Gastrocnemius medialis (tissue), 4 donors: Measurements from ENCODE around the gene ARVCF. TPM values are rescaled to one million over a fixed set of nuclear protein-coding genes. Genes with fewer than 3 reads are reported as not detected.

Source experiments
- ATAC-seq, 2 donors: fragments of 150-250 bp; one replicate each; pipeline ENCODE4 v1.9.1; 2016
- DNase-seq, 2 donors: peaks; one replicate each; pipeline ENCODE4 v3.0.0-alpha.2; 2019
- H3K27ac ChIP-seq, 4 donors: fragments of 200-600 bp; sonication (generic); 1 replicate in 1 of 4; 2 replicates in 3 of 4; pipeline ENCODE4 v1.5.1; 2016 to 2018; ENCODE audit warnings: mild to moderate bottlenecking in 2 of 4, moderate library complexity in 1 of 4
- H3K27me3 ChIP-seq, 3 donors: fragments of 200-600 bp; sonication (generic) in 2 of 3; 1 replicate in 1 of 3; 2 replicates in 2 of 3; pipeline versions ENCODE4 v1.5.1 to v1.6.0; 2016 to 2019; ENCODE audit warnings: mild to moderate bottlenecking in 1 of 3, moderate library complexity in 1 of 3
- H3K36me3 ChIP-seq, 2 donors: fragments of 200-600 bp; sonication (generic) in 1 of 2; one replicate each; pipeline ENCODE4 v1.5.1; 2017 to 2018
- H3K4me1 ChIP-seq, 2 donors: fragments of 200-600 bp; sonication (generic) in 1 of 2; one replicate each; pipeline ENCODE4 v1.5.1; 2016 to 2017; ENCODE audit warnings: mild to moderate bottlenecking in 2 of 2
- H3K4me3 ChIP-seq, 4 donors: fragments of 200-600 bp; sonication (generic) in 3 of 4; 1 replicate in 1 of 4; 2 replicates in 3 of 4; pipeline ENCODE4 v1.5.1; 2016 to 2019; ENCODE audit warnings: mild to moderate bottlenecking in 2 of 4
- H3K9me3 ChIP-seq, 3 donors: fragments of 200-600 bp; sonication (generic) in 2 of 3; 1 replicate in 1 of 3; 2 replicates in 2 of 3; pipeline ENCODE4 v1.5.1; 2016 to 2019
- CTCF ChIP-seq, 5 experiments: fragments of 450-650 bp in 3 of 5; fragments of 200-600 bp in 2 of 5; sonication (generic) in 2 of 5; IDR thresholded peaks in 4 of 5; conservative IDR thresholded peaks in 1 of 5; 1 replicate in 4 of 5; 2 replicates in 1 of 5; pipeline ENCODE4 v1.5.1; 2016 to 2019; ENCODE audit warnings: antibody characterized with exemption in 5 of 5, mild to moderate bottlenecking in 3 of 5, moderate library complexity in 3 of 5
- POLR2A ChIP-seq, 2 donors: fragments of 450-650 bp; IDR thresholded peaks; one replicate each; pipeline ENCODE4 v1.6.1; 2017; ENCODE audit warnings: antibody characterized with exemption in 2 of 2, mild to moderate bottlenecking in 2 of 2, moderate library complexity in 2 of 2
- in situ Hi-C, 4 donors: fragments of 200-750 bp; cut with MboI; loops; one replicate each; pipeline versions ENCODE4 v1.15.0 to v1.8.0; 2017; ENCODE audit warnings: low sequenced_read_pairs in 4 of 4
- intact Hi-C: fragments of 100-400 bp; cut with DNase I; formaldehyde crosslinking; loops from one replicate; pipeline ENCODE4 v1.15.1; 2023; ENCODE audit warnings: low total_unique reads
- total RNA-seq, 4 donors: library from RNA; depleted of rRNA; stranded (reverse); fragments of >200 nt; gene quantifications; one replicate each; pipeline versions ENCODE4 v1.1.0 to v1.2.3, GENCODE V29; 2016

The ARVCF gene
- total RNA-seq, 4 donors from 2014 or later = 6.9 to 19.6 (median 18.0) TPM

- in situ Hi-C loops (no loop called here), intact Hi-C loops (loop anchor here (1.0 kb wide), 1 partner anchor 20 kb away; no protein-coding TSS in a partner anchor)
- Histone ChIP-seq H3K27me3 (no peaks in the 10 kb centered on the region), H3K9me3 (no peaks in the 10 kb centered on the region), H3K4me1 (peaks cover 13 to 17% of the 10 kb centered on the region in 2 donors), H3K27ac (no peak overlapping the region), H3K4me3 (no peak overlapping the region), H3K36me3 (peaks cover 0 to 17% of the 10 kb centered on the region in 2 donors)
- ATAC-seq = no peak
- no peak for TF ChIP-seq CTCF (IDR thresholded peaks at IDR 0.05 in 4 of 5, conservative IDR thresholded peaks at IDR 0.05 in 1 of 5)
- no peak for TF ChIP-seq POLR2A (IDR thresholded peaks at IDR 0.05)
- no peak for DNase-seq
These were observed 55.4 kb downstream of the ARVCF start for GRCh38 chr22:19961201-19961580.

GRCh38 chr22:19960491-19961200 lies 56.0 kb downstream of the ARVCF start:
- DNase-seq = no peak
- in situ Hi-C loops = no loop called here
- no peaks in the 10 kb centered on the region for H3K27me3 ChIP-seq
- intact Hi-C loops = loop anchor here (1.0 kb wide), 1 partner anchor 21 kb away; no protein-coding TSS in a partner anchor
- TF ChIP-seq CTCF (IDR thresholded peaks at IDR 0.05 in 4 of 5, conservative IDR thresholded peaks at IDR 0.05 in 1 of 5) = no peak
- H3K36me3 ChIP-seq = peaks cover 0 to 17% of the 10 kb centered on the region in 2 donors
- no peaks in the 10 kb centered on the region for H3K9me3 ChIP-seq
- H3K4me3 ChIP-seq = no peak overlapping the region
- no peak for ATAC-seq
- no peak overlapping the region for H3K27ac ChIP-seq
- peaks cover 13 to 17% of the 10 kb centered on the region in 2 donors for H3K4me1 ChIP-seq

- Histone ChIP-seq H3K4me1 (peaks cover 13 to 22% of the 10 kb centered on the region in 2 donors), H3K27me3 (no peaks in the 10 kb centered on the region), H3K36me3 (peaks cover 0 to 16% of the 10 kb centered on the region in 2 donors), H3K4me3 (peak overlapping the region in 1 of 4 donors; percentile 5), H3K27ac (no peak overlapping the region), H3K9me3 (no peaks in the 10 kb centered on the region)
- DNase-seq (no peak), ATAC-seq (no peak)
- no peak for TF ChIP-seq POLR2A (IDR thresholded peaks at IDR 0.05)
- no peak for TF ChIP-seq CTCF (IDR thresholded peaks at IDR 0.05 in 4 of 5, conservative IDR thresholded peaks at IDR 0.05 in 1 of 5)
- in situ Hi-C loops = no loop called here
- intact Hi-C loops = no loop called here
These were observed 56.8 kb downstream of the ARVCF start for GRCh38 chr22:19959587-19960490.

- Histone ChIP-seq H3K9me3 (no peaks in the 10 kb centered on the region), H3K27me3 (no peaks in the 10 kb centered on the region), H3K4me3 (peak overlapping the region in 1 of 4 donors; percentile 5), H3K36me3 (peaks cover 0 to 9% of the 10 kb centered on the region in 2 donors), H3K27ac (peak overlapping the region in 2 of 4 donors; percentile 1 to 52), H3K4me1 (peaks cover 13 to 23% of the 10 kb centered on the region in 2 donors)
- TF ChIP-seq POLR2A (IDR thresholded peaks at IDR 0.05) (no peak), CTCF (IDR thresholded peaks at IDR 0.05 in 4 of 5, conservative IDR thresholded peaks at IDR 0.05 in 1 of 5) (no peak)
- in situ Hi-C loops = no loop called here
- intact Hi-C loops = no loop called here
- DNase-seq (no peak), ATAC-seq (no peak)
These were observed 57.5 kb downstream of the ARVCF start for GRCh38 chr22:19959043-19959586.
